Testis (tissue), 2 donors: ENCODE measurements around the gene ARID5B.

ENCODE experiments used
- POLR2A ChIP-seq: fragments of 450-650 bp; IDR thresholded peaks from one replicate; pipeline ENCODE4 v1.6.1; 2017; ENCODE audit warnings: antibody characterized with exemption, mild to moderate bottlenecking, moderate library complexity
- TF ChIP-seq, protein P1 (sequence below), 3 experiments: fragments of 450-650 bp in 2 of 3; fragments of 200-600 bp in 1 of 3; sonication (generic) in 1 of 3; IDR thresholded peaks; one replicate each; pipeline ENCODE4 v1.5.1; 2016 to 2019; ENCODE audit warnings: antibody characterized with exemption in 3 of 3, mild to moderate bottlenecking in 2 of 3, moderate library complexity in 1 of 3

GRCh38 chr10:61899069-61899531, 2.4 kb upstream of the ARID5B start:
- TF ChIP-seq, protein P1, sequence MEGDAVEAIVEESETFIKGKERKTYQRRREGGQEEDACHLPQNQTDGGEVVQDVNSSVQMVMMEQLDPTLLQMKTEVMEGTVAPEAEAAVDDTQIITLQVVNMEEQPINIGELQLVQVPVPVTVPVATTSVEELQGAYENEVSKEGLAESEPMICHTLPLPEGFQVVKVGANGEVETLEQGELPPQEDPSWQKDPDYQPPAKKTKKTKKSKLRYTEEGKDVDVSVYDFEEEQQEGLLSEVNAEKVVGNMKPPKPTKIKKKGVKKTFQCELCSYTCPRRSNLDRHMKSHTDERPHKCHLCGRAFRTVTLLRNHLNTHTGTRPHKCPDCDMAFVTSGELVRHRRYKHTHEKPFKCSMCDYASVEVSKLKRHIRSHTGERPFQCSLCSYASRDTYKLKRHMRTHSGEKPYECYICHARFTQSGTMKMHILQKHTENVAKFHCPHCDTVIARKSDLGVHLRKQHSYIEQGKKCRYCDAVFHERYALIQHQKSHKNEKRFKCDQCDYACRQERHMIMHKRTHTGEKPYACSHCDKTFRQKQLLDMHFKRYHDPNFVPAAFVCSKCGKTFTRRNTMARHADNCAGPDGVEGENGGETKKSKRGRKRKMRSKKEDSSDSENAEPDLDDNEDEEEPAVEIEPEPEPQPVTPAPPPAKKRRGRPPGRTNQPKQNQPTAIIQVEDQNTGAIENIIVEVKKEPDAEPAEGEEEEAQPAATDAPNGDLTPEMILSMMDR (IDR thresholded peaks at IDR 0.05) = no peak
- TF ChIP-seq POLR2A = no peak
